CD4-positive, alpha-beta T cell treated with Interleukin-2 at 100 ng/mL for 4 hours (primary cell): ENCODE measurements around the gene CDK4.

ENCODE experiments used
- DNase-seq: peaks from one replicate; pipeline ENCODE4 v3.0.0-alpha.2; 2020; ENCODE audit warnings: low spot score

CDK4 gene

GRCh38 chr12:57771873-57772428 is 19.8 kb upstream of the CDK4 start, which contains the start of gene METTL1:
TSS of gene METTL1 (minus strand) at chr12:57772105. CDS start at chr12:57772083, 22 bp downstream.
- peak; percentile 90 for DNase-seq

- DNase-seq = peak; percentile 80
Measured at GRCh38 chr12:57771236-57771872, 19.2 kb upstream of the CDK4 start.

GRCh38 chr12:57770734-57771133 is 18.6 kb upstream of the CDK4 start:
- no peak for DNase-seq

GRCh38 chr12:57769594-57769993 is 17.5 kb upstream of the CDK4 start:
- no peak for DNase-seq

GRCh38 chr12:57767876-57768275 is 15.8 kb upstream of the CDK4 start:
- no peak for DNase-seq

- no peak for DNase-seq
Measured at GRCh38 chr12:57767305-57767698, 15.2 kb upstream of the CDK4 start.

- DNase-seq = no peak
Measured at GRCh38 chr12:57766464-57767304, 14.6 kb upstream of the CDK4 start, which contains the start of gene CYP27B1. TSS of gene CYP27B1 (minus strand) at chr12:57767078. CDS start at chr12:57767041, 37 bp downstream.

- no peak for DNase-seq
Measured at GRCh38 chr12:57765698-57766463, 13.8 kb upstream of the CDK4 start.

GRCh38 chr12:57765003-57765697 is 13.0 kb upstream of the CDK4 start:
- peak; percentile 45 for DNase-seq

GRCh38 chr12:57764662-57765002 is 12.5 kb upstream of the CDK4 start:
- DNase-seq = no peak

- DNase-seq = no peak
Measured at GRCh38 chr12:57763881-57764661, 12.0 kb upstream of the CDK4 start.

- no peak for DNase-seq
Measured at GRCh38 chr12:57762463-57762862, 10.4 kb upstream of the CDK4 start.

- DNase-seq = no peak
Measured at GRCh38 chr12:57761391-57761998, 9.4 kb upstream of the CDK4 start.

GRCh38 chr12:57760347-57760982 is 8.4 kb upstream of the CDK4 start:
- no peak for DNase-seq

- peak; percentile 55 for DNase-seq
Measured at GRCh38 chr12:57759360-57759980, 7.4 kb upstream of the CDK4 start.

- DNase-seq = no peak
Measured at GRCh38 chr12:57758552-57759359, 6.6 kb upstream of the CDK4 start.

GRCh38 chr12:57757771-57758170 is 5.7 kb upstream of the CDK4 start:
- DNase-seq = no peak
